ENCODE data around the gene SLC25A39.
"Not testable (repeated sequence)": the region's sequence is repeated elsewhere in the genome, so short reads cannot be mapped to it uniquely, and the experiment has no call there.

- TF ChIP-seq POLR2A, EP300, POLR2AphosphoS5, CTCF (IDR thresholded peaks at IDR 0.05): not testable (repeated sequence)
These were observed 5.6 kb upstream of the SLC25A39 start for GRCh38 chr17:44330263-44330662.
